GM19324 (cell line): Measurements from ENCODE around the gene COL1A2.

Source experiments
- ATAC-seq: cut with Tn5 transposase; IDR thresholded peaks from one replicate; pipeline ENCODE4 v1.9.1; 2021; ENCODE audit warnings: mild to moderate bottlenecking, moderate library complexity; ENCODE audit not compliant: unreplicated experiment, low FRiP score

Gene COL1A2

GRCh38 chr7:94406696-94407095, 12.0 kb downstream of the COL1A2 start:
- no peak for ATAC-seq

GRCh38 chr7:94409200-94409948, 14.7 kb downstream of the COL1A2 start:
- ATAC-seq: no peak

GRCh38 chr7:94410413-94411187, 15.9 kb downstream of the COL1A2 start:
- no peak for ATAC-seq

GRCh38 chr7:94411188-94411466, 16.4 kb downstream of the COL1A2 start:
- ATAC-seq: no peak

- no peak for ATAC-seq
Measured at GRCh38 chr7:94412762-94413322, 18.1 kb downstream of the COL1A2 start.

- ATAC-seq: no peak
Measured at GRCh38 chr7:94414481-94414880, 19.8 kb downstream of the COL1A2 start.

- ATAC-seq: no peak
Measured at GRCh38 chr7:94414980-94415379, 20.3 kb downstream of the COL1A2 start.

- ATAC-seq: no peak
Measured at GRCh38 chr7:94417306-94417705, 22.6 kb downstream of the COL1A2 start.

- no peak for ATAC-seq
Measured at GRCh38 chr7:94417901-94418300, 23.2 kb downstream of the COL1A2 start.

- no peak for ATAC-seq
Measured at GRCh38 chr7:94418851-94419250, 24.2 kb downstream of the COL1A2 start.

- no peak for ATAC-seq
Measured at GRCh38 chr7:94420328-94420727, 25.6 kb downstream of the COL1A2 start.

- ATAC-seq: no peak
Measured at GRCh38 chr7:94421681-94422080, 27.0 kb downstream of the COL1A2 start.

GRCh38 chr7:94422136-94422535, 27.4 kb downstream of the COL1A2 start:
- no peak for ATAC-seq

- ATAC-seq: no peak
Measured at GRCh38 chr7:94422827-94423460, 28.2 kb downstream of the COL1A2 start.

- ATAC-seq: no peak
Measured at GRCh38 chr7:94423863-94424735, 29.4 kb downstream of the COL1A2 start.

- no peak for ATAC-seq
Measured at GRCh38 chr7:94425546-94425945, 30.9 kb downstream of the COL1A2 start.

GRCh38 chr7:94426980-94427875, 32.5 kb downstream of the COL1A2 start:
- no peak for ATAC-seq

- no peak for ATAC-seq
Measured at GRCh38 chr7:94429153-94429552, 34.5 kb downstream of the COL1A2 start.

GRCh38 chr7:94431176-94431575, 36.5 kb downstream of the COL1A2 start:
- no peak for ATAC-seq
